HepG2 (cell line): Measurements from ENCODE around the gene AKTIP. TPM values are rescaled to one million over a fixed set of nuclear protein-coding genes. Genes with fewer than 3 reads are reported as not detected.

Experiments used
- DZIP1 ChIP-seq: sonication (generic); formaldehyde crosslinking; IDR thresholded peaks from 2 replicates; pipeline ENCODE4 v1.5.0; 2020; ENCODE audit warnings: mild to moderate bottlenecking, missing genetic modification reagents
- EED ChIP-seq: sonication (generic); formaldehyde crosslinking; IDR thresholded peaks from 2 replicates; pipeline ENCODE4 v1.5.0; 2020; ENCODE audit warnings: mild to moderate bottlenecking, missing genetic modification reagents
- ELF3 ChIP-seq: IDR thresholded peaks from 2 replicates; pipeline ENCODE4 v1.6.1; 2016; ENCODE audit warnings: missing genetic modification reagents, missing compliant biosample characterization
- FOXP4 ChIP-seq: sonication (generic); formaldehyde crosslinking; IDR thresholded peaks from 2 replicates; pipeline ENCODE4 v1.4.0; 2020; ENCODE audit warnings: missing genetic modification reagents
- GLMP ChIP-seq: sonication (generic); formaldehyde crosslinking; IDR thresholded peaks from 2 replicates; pipeline ENCODE4 v1.9.0; 2021; ENCODE audit warnings: missing genetic modification reagents, mild to moderate bottlenecking, borderline replicate concordance
- KLF9 ChIP-seq: IDR thresholded peaks from 2 replicates; pipeline ENCODE4 v1.6.1; 2016; ENCODE audit warnings: low read depth
- TAF1 ChIP-seq: sonication (generic); formaldehyde crosslinking; IDR thresholded peaks from 2 replicates; pipeline ENCODE4 v1.4.0; 2020; ENCODE audit warnings: missing genetic modification reagents
- TBL1XR1 ChIP-seq: fragments of 150-350 bp; IDR thresholded peaks from 2 replicates; pipeline ENCODE4 v1.6.1; 2014; ENCODE audit warnings: borderline replicate concordance, low read length; ENCODE audit not compliant: partially characterized antibody
- TFDP1 ChIP-seq: IDR thresholded peaks from 2 replicates; pipeline ENCODE4 v1.6.1; 2016; ENCODE audit warnings: missing compliant biosample characterization, missing genetic modification reagents, borderline replicate concordance
- ZNF761 ChIP-seq: sonication (generic); formaldehyde crosslinking; conservative IDR thresholded peaks from 2 replicates; pipeline ENCODE4 v1.4.0; 2020; ENCODE audit warnings: mild to moderate bottlenecking, missing genetic modification reagents
- ZSCAN21 ChIP-seq: sonication (generic); formaldehyde crosslinking; IDR thresholded peaks from 2 replicates; pipeline ENCODE4 v1.8.0; 2022; ENCODE audit warnings: mild to moderate bottlenecking, missing genetic modification reagents, moderate library complexity, borderline replicate concordance
- ZSCAN30 ChIP-seq: sonication (generic); formaldehyde crosslinking; IDR thresholded peaks from 2 replicates; pipeline ENCODE4 v1.5.0; 2020; ENCODE audit warnings: mild to moderate bottlenecking, missing genetic modification reagents
- polyA plus RNA-seq, 8 experiments: library from polyadenylated mRNA; depleted of rRNA in 3 of 8; stranded (reverse) in 7 of 8; unstranded in 1 of 8; fragments of >200 nt; fragmentation: Illumina TruSeq in 4 of 8; extraction: Trizol in 4 of 8; gene quantifications; 2 replicates each; pipeline versions ENCODE4 v1.2.1 to v1.2.3, GENCODE V29; 2011 to 2016; ENCODE audit warnings: low read depth in 4 of 8, missing spikeins in 1 of 8, mixed read lengths in 1 of 8; ENCODE audit not compliant: insufficient read depth in 1 of 8
- total RNA-seq, 5 experiments: library from RNA; depleted of rRNA; stranded (reverse); fragments of >200 nt; fragmentation: Illumina TruSeq; extraction: Trizol; gene quantifications; 2 replicates each; pipeline ENCODE4 v1.2.3, GENCODE V29; 2016; ENCODE audit warnings: low read depth in 1 of 5
- TF ChIP-seq, protein P1 (sequence below): sonication (generic); formaldehyde crosslinking; IDR thresholded peaks from 2 replicates; pipeline ENCODE4 v1.8.0; 2022; ENCODE audit warnings: mild to moderate bottlenecking, missing genetic modification reagents, borderline replicate concordance
- TF ChIP-seq, protein P2 (sequence below): IDR thresholded peaks from 2 replicates; pipeline ENCODE4 v1.6.1; 2012; ENCODE audit warnings: low read length, improper control_type of control experiment
- TF ChIP-seq, protein P3 (sequence below): IDR thresholded peaks from 2 replicates; pipeline ENCODE4 v1.6.1; 2016; ENCODE audit warnings: missing compliant biosample characterization, missing genetic modification reagents, borderline replicate concordance

The AKTIP gene
- total and polyA plus RNA-seq, 2 of the 13 experiments (the other 11 are each of a cell fraction or from before 2014, with no cell fraction given): 28.8 to 49.0 TPM

DNA sequence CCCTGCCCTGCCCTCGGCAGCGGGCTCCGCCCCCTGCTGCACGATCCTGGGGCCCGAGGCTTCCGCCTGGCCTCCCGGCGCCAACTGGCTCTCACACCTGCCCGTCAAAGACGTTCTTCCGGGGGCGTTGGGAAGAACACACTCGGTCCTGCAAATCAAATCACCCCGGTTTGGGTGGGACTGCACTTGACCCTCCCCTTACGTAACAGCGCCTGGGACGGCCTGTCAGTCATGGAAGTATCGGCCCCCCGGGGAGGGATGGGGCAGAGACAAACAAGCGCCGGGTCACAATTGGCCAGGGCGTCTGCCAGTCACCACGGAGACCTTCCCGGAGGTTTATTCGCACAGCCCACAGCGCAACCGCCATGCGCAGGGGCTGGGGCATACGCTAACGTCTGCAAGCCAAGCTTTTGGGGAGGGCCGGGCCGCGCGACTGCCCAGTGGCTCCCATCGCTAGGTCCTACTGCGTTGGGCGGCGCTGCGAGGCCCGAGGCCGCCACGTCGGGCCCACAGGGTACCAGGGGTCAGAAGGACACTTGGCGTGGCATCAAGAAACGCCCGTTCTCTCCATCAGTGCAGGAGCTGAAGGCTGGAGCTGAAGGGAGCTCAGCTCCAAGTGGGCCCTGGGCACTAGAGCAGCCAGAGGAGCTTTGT lies 388 bp upstream of the AKTIP start (continued):
- TF ChIP-seq DZIP1 (no peak), ZNF761 (CRISPR knock-in tag) (no peak), ZSCAN21 (CRISPR knock-in tag) (peak; percentile 74; the same call in 1 of the 2 replicates), TAF1 (CRISPR knock-in tag) (peak; percentile 92), ELF3 (CRISPR knock-in tag) (peak; percentile 77; the same call in 1 of the 2 replicates), KLF9 (CRISPR knock-in tag) (peak; percentile 64; the same call in 1 of the 2 replicates), TBL1XR1 (peak; percentile 83), EED (no peak), ZSCAN30 (CRISPR knock-in tag) (no peak), GLMP (CRISPR knock-in tag) (no peak), FOXP4 (CRISPR knock-in tag) (peak; percentile 61; the same call in 1 of the 2 replicates), TFDP1 (CRISPR knock-in tag) (peak; percentile 84)
- TF ChIP-seq, protein P1, sequence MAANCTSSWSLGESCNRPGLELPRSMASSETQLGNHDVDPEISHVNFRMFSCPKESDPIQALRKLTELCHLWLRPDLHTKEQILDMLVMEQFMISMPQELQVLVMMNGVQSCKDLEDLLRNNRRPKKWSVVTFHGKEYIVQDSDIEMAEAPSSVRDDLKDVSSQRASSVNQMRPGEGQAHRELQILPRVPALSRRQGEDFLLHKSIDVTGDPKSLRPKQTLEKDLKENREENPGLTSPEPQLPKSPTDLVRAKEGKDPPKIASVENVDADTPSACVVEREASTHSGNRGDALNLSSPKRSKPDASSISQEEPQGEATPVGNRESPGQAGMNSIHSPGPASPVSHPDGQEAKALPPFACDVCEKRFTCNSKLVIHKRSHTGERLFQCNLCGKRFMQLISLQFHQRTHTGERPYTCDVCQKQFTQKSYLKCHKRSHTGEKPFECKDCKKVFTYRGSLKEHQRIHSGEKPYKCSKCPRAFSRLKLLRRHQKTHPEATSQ (CRISPR knock-in tag): no peak
- TF ChIP-seq, protein P2, sequence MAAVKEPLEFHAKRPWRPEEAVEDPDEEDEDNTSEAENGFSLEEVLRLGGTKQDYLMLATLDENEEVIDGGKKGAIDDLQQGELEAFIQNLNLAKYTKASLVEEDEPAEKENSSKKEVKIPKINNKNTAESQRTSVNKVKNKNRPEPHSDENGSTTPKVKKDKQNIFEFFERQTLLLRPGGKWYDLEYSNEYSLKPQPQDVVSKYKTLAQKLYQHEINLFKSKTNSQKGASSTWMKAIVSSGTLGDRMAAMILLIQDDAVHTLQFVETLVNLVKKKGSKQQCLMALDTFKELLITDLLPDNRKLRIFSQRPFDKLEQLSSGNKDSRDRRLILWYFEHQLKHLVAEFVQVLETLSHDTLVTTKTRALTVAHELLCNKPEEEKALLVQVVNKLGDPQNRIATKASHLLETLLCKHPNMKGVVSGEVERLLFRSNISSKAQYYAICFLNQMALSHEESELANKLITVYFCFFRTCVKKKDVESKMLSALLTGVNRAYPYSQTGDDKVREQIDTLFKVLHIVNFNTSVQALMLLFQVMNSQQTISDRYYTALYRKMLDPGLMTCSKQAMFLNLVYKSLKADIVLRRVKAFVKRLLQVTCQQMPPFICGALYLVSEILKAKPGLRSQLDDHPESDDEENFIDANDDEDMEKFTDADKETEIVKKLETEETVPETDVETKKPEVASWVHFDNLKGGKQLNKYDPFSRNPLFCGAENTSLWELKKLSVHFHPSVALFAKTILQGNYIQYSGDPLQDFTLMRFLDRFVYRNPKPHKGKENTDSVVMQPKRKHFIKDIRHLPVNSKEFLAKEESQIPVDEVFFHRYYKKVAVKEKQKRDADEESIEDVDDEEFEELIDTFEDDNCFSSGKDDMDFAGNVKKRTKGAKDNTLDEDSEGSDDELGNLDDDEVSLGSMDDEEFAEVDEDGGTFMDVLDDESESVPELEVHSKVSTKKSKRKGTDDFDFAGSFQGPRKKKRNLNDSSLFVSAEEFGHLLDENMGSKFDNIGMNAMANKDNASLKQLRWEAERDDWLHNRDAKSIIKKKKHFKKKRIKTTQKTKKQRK: peak; percentile 57
- TF ChIP-seq, protein P3, sequence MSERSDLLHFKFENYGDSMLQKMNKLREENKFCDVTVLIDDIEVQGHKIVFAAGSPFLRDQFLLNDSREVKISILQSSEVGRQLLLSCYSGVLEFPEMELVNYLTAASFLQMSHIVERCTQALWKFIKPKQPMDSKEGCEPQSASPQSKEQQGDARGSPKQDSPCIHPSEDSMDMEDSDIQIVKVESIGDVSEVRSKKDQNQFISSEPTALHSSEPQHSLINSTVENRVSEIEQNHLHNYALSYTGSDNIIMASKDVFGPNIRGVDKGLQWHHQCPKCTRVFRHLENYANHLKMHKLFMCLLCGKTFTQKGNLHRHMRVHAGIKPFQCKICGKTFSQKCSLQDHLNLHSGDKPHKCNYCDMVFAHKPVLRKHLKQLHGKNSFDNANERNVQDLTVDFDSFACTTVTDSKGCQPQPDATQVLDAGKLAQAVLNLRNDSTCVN (CRISPR knock-in tag): peak; percentile 87
